ENCODE data around the gene OR52W1.
"Not testable (repeated sequence)": the region's sequence is repeated elsewhere in the genome, so short reads cannot be mapped to it uniquely, and the experiment has no call there.

OR52W1 gene

DNA sequence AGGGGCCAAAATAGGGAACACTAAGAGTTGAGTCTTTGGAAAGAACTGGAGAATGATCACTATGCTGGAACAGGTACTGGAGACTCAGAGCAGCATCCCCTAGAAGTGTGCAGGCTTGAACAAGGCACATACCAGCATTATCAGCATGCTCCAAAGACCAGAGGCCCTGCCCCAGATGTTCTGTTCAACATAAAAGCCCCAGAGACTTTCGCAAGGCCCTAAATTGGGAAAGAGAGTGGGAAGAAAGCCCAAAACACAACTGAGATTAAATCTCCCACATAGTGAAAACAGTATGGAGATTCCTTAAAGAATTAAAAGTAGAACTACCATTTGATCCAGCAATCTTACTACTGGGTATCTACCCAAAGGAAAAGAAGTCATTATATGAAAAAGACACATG, 49.2 kb downstream of the OR52W1 start:
- H3F3A ChIP-seq (ENCODE audit: control insufficient read depth, insufficient read depth): no peaks in the 10 kb centered on the region
- TF ChIP-seq CTCF (IDR thresholded peaks at IDR 0.05; ENCODE audit: low read depth, low read length, poor library complexity, severe bottlenecking) (no peak), EZH2phosphoT487 (IDR thresholded peaks at IDR 0.05; ENCODE audit: borderline replicate concordance, low read length) (no peak)
- H3K9me3 ChIP-seq (ENCODE audit: control insufficient read depth, insufficient read depth, low read length): no peaks in the 10 kb centered on the region
- H3K79me2 ChIP-seq (ENCODE audit: control insufficient read depth, low read length): no peaks in the 10 kb centered on the region
- H3K4me1 ChIP-seq (ENCODE audit: control insufficient read depth, low read length): no peaks in the 10 kb centered on the region
- H3K27me3 ChIP-seq (ENCODE audit: control insufficient read depth, low read length): peaks cover 3% of the 10 kb centered on the region; the same call in 1 of the 2 replicates
- no peak overlapping the region for H3K4me3 ChIP-seq (ENCODE audit: low read length)
- no peak overlapping the region for H3K27ac ChIP-seq (ENCODE audit: low read depth, low read length)
- H3K36me3 ChIP-seq (ENCODE audit: control insufficient read depth, low read length): no peaks in the 10 kb centered on the region
- no peak overlapping the region for H3K4me2 ChIP-seq (ENCODE audit: low read length)
- no peaks in the 10 kb centered on the region for H4K20me1 ChIP-seq (ENCODE audit: control insufficient read depth, insufficient read depth, low read depth, low read length)
- H3K9me2 ChIP-seq (replicated peaks; ENCODE audit: control insufficient read depth, low read length): no peaks in the 10 kb centered on the region

DNA sequence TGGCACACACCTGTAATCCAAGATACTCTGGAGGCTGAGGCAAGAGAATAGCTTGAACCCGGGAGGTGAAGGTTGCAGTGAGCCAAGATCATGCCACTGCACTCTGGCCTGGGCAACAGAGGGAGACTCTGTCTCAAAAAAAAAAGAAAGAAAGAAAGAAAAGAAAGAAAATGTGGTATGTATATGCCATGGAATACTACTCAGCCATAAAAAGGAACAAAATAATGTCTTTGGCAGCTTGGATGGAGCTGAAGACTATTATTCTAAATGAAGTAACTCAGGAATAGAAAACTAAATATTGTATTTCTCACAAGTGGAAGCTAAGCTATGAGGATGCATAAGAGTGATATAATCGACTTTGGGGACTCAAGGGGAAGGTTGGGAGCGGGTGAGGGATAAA, 49.9 kb downstream of the OR52W1 start:
- H4K20me1 ChIP-seq (ENCODE audit: control insufficient read depth, insufficient read depth, low read depth, low read length); H3K9me3 ChIP-seq (ENCODE audit: control insufficient read depth, insufficient read depth, low read length); H3F3A ChIP-seq (ENCODE audit: control insufficient read depth, insufficient read depth); H3K27me3 ChIP-seq (ENCODE audit: control insufficient read depth, low read length); H3K79me2 ChIP-seq (ENCODE audit: control insufficient read depth, low read length); H3K27ac ChIP-seq (ENCODE audit: low read depth, low read length); H3K9me2 ChIP-seq (replicated peaks; ENCODE audit: control insufficient read depth, low read length); H3K4me2 ChIP-seq (ENCODE audit: low read length); H3K4me1 ChIP-seq (ENCODE audit: control insufficient read depth, low read length); H3K4me3 ChIP-seq (ENCODE audit: low read length); H3K36me3 ChIP-seq (ENCODE audit: control insufficient read depth, low read length): not testable (repeated sequence)
